Measurements from ENCODE around the gene JMJD1C. TPM values are rescaled to one million over a fixed set of nuclear protein-coding genes. Genes with fewer than 3 reads are reported as not detected.
A peak's percentile ranks its signal among the peaks of the same experiment; 100 is the strongest.

Gene JMJD1C
- total RNA-seq, 4 donors from 2014 or later, result 127 to 330 (median 208) TPM

GRCh38 chr10:63280386-63280785 is 185.4 kb downstream of the JMJD1C start:
- TF ChIP-seq POLR2A (IDR thresholded peaks at IDR 0.05) (no peak), CTCF (IDR thresholded peaks at IDR 0.05) (no peak)
- DNase-seq, result no peak
- no peak overlapping the region for H3K4me3 ChIP-seq
- H3K4me1 ChIP-seq, result no peaks in the 10 kb centered on the region
- intact Hi-C loops (cut with DNase I; ENCODE audit: low total_unique reads), result no loop called here
- H3K27me3 ChIP-seq, result no peaks in the 10 kb centered on the region
- no peak overlapping the region for H3K27ac ChIP-seq
- no peaks in the 10 kb centered on the region for H3K9me3 ChIP-seq
- no peaks in the 10 kb centered on the region for H3K36me3 ChIP-seq

- Histone ChIP-seq H3K27me3 (no peaks in the 10 kb centered on the region), H3K4me1 (no peaks in the 10 kb centered on the region), H3K27ac (no peak overlapping the region), H3K9me3 (no peaks in the 10 kb centered on the region), H3K36me3 (no peaks in the 10 kb centered on the region), H3K4me3 (no peak overlapping the region)
- TF ChIP-seq CTCF (IDR thresholded peaks at IDR 0.05), result no peak
- TF ChIP-seq POLR2A (IDR thresholded peaks at IDR 0.05), result no peak
- intact Hi-C loops (cut with DNase I; ENCODE audit: low total_unique reads), result no loop called here
- no peak for DNase-seq
Observed at GRCh38 chr10:63275094-63275493, 190.7 kb downstream of the JMJD1C start.

- Histone ChIP-seq H3K4me1 (no peaks in the 10 kb centered on the region), H3K27ac (peak overlapping the region; percentile 4 to 25), H3K4me3 (no peak overlapping the region), H3K9me3 (no peaks in the 10 kb centered on the region), H3K36me3 (no peaks in the 10 kb centered on the region), H3K27me3 (no peaks in the 10 kb centered on the region)
- DNase-seq, result no peak
- intact Hi-C loops (cut with DNase I; ENCODE audit: low total_unique reads), result no loop called here
- TF ChIP-seq CTCF (IDR thresholded peaks at IDR 0.05), result no peak
- no peak for TF ChIP-seq POLR2A (IDR thresholded peaks at IDR 0.05)
Observed at GRCh38 chr10:63273577-63273976, 192.2 kb downstream of the JMJD1C start.

GRCh38 chr10:63268798-63269503 is 196.8 kb downstream of the JMJD1C start:
- intact Hi-C loops (cut with DNase I; ENCODE audit: low total_unique reads), result no loop called here
- Histone ChIP-seq H3K36me3 (no peaks in the 10 kb centered on the region), H3K27ac (peak overlapping the region; percentile 90 to 97), H3K4me1 (no peaks in the 10 kb centered on the region), H3K4me3 (peak overlapping the region; percentile 54 to 61), H3K9me3 (no peaks in the 10 kb centered on the region), H3K27me3 (no peaks in the 10 kb centered on the region)
- DNase-seq, result peak; percentile 75 to 92
- TF ChIP-seq POLR2A (IDR thresholded peaks at IDR 0.05) (peak; percentile 85 to 87), CTCF (IDR thresholded peaks at IDR 0.05) (peak in 3 of 4 experiments; percentile 29 to 71 (median 34))

GRCh38 chr10:63268149-63268797 is 197.5 kb downstream of the JMJD1C start:
- Histone ChIP-seq H3K36me3 (no peaks in the 10 kb centered on the region), H3K27me3 (no peaks in the 10 kb centered on the region), H3K9me3 (no peaks in the 10 kb centered on the region), H3K4me3 (peak overlapping the region; percentile 54 to 61), H3K4me1 (peaks cover 0 to 3% of the 10 kb centered on the region in 2 donors), H3K27ac (peak overlapping the region; percentile 90 to 97)
- intact Hi-C loops (cut with DNase I; ENCODE audit: low total_unique reads), result no loop called here
- DNase-seq, result no peak
- no peak for TF ChIP-seq POLR2A (IDR thresholded peaks at IDR 0.05)
- TF ChIP-seq CTCF (IDR thresholded peaks at IDR 0.05), result no peak
